Adrenal gland (tissue), 5 donors: Measurements from ENCODE around the gene C16orf82.

ENCODE experiments used
- CTCF ChIP-seq, 6 experiments: fragments of 450-650 bp in 4 of 6; fragments of 200-600 bp in 2 of 6; sonication (generic) in 1 of 6; IDR thresholded peaks; 1 replicate in 5 of 6; 2 replicates in 1 of 6; pipeline versions ENCODE4 v1.5.1 to v1.8.0; 2016 to 2021; ENCODE audit warnings: antibody characterized with exemption in 6 of 6, mild to moderate bottlenecking in 2 of 6, moderate library complexity in 1 of 6
- POLR2A ChIP-seq, 2 donors: fragments of 450-650 bp; IDR thresholded peaks; one replicate each; pipeline ENCODE4 v1.6.1; 2017; ENCODE audit warnings: antibody characterized with exemption in 2 of 2, mild to moderate bottlenecking in 2 of 2, moderate library complexity in 1 of 2
- donor health status: DM: no; HTN: no; CAD: no.

DNA sequence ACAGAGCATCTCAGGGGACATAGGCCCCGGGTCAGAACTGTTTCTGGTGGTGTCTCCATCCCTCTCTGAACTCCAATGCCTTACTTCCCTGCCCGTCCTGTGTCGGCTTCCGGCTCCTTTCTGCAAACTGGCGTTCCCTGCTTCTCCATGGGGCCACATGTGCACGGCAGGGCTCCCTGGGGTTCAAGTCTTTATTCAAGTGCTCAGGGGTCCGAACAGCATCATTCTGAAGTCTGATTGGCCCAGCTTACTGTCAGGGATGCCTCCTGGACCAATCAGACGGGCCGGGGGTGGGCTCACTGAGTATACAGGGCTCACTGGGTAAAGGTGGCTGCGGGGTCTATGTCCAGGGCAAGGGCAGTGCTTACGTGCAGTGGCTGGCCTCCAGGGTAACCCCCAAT, 17.1 kb downstream of the C16orf82 start:
- TF ChIP-seq POLR2A (IDR thresholded peaks at IDR 0.05) = no peak
- no peak for TF ChIP-seq CTCF (IDR thresholded peaks at IDR 0.05)
